GM12892 (cell line): ENCODE data around the gene CASTOR2.

Experiments
- POLR2A ChIP-seq: IDR thresholded peaks from 2 replicates; pipeline ENCODE4 v1.6.1; 2011; ENCODE audit warnings: low read depth, low read length, control low read depth
- POLR2AphosphoS5 ChIP-seq: IDR thresholded peaks from 2 replicates; pipeline ENCODE4 v1.6.1; 2011; ENCODE audit warnings: low read depth, low read length, control low read depth

DNA sequence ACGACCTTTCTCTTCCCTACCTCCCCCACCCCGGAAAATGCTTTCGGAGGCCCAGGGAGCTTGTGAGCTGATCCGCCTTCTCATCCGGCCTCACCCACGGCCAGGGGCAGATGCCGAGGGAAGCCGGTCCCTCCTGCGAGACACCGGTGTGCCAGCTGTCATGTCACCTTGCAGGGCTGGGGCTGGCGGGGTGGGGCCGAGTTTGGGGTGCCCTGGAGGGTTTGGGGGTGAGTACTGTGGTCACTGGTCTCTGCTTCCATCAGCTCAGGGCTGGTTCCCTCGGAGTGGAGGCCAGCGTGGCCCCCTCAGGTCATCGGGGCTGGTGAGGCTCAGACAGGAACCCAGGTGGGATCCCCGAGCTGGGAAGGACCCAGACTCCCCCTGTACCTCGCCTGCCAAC is 60.4 kb downstream of the CASTOR2 start:
- no peak for TF ChIP-seq POLR2A
- no peak for TF ChIP-seq POLR2AphosphoS5
